ENCODE measurements around the gene NAT16.
A peak's percentile ranks its signal among the peaks of the same experiment; 100 is the strongest.

NAT16 gene

DNA sequence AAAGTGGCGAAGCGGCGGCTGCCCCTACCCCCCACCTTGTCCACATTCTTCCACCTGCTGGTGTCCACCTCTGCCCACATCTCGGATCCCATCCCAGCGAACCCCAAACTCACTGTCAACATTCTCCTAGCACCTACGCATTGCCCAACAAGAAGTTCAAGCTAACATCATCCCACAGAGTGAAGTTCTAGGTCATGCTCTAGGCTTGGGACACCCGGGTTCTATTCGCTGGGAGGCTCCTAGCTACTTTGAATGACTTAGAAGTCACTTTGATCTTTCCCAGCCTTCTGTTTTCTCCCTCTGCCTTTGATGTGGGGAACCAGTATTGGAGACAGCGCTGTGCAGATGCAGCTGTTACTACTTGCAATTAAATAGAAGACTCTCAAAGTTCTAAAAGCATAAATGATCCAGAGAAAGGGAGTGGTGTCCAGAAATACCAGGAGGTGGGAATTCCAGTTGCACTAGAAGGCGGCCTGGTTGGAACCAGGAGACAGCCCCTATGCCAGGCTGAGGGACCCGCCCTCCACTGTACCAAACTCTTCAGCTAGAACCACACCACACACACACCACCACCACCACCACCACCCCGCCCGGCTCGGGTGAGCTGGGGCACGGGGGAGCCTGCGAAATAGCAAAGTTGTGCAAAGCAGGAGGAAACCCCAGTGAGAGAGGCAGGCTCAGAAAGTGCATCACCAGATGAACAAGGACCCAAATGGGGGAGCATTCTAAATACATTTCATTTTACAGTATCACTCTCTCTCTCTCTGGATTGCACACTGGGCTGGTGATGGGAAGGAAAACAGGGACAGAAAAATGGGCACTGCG is 9.3 kb downstream of the NAT16 start:
- no peak for DNase-seq (ENCODE audit: low spot score)

DNA sequence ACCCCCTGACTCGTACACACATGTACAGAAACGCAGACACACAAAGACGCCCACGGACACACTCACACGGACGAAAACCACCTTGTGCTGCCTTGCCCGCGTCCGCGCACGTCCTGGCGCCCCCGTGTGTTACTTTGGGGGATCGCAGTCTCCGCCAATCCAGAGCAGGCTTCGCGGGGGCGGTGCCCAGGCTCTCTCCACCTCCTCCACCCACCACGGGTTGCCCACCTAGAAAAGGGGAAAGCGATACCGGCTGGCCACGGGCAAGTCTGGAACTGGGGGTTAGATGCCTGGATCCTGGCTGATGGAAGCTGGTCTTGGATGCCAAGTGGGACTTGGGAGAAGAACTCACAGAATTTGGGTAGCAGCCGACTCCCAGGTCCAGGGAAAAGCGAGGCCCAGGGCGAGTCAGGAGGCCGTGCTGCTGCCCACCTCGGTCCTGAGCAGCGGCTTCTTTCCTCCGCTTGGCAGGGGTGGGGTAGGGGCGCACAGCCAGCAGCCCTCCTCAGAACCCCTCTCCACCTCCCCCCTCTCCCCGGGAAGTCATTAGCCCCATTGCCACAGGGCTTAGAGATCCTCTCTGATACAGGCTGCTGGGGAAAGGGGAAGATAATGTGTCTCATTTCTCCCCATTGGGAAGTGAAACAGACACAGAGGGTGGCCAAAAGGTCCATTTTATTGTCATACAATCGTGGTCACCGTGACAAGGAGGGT is 10.1 kb downstream of the NAT16 start:
- peak; percentile 75 for DNase-seq (ENCODE audit: low spot score)

DNA sequence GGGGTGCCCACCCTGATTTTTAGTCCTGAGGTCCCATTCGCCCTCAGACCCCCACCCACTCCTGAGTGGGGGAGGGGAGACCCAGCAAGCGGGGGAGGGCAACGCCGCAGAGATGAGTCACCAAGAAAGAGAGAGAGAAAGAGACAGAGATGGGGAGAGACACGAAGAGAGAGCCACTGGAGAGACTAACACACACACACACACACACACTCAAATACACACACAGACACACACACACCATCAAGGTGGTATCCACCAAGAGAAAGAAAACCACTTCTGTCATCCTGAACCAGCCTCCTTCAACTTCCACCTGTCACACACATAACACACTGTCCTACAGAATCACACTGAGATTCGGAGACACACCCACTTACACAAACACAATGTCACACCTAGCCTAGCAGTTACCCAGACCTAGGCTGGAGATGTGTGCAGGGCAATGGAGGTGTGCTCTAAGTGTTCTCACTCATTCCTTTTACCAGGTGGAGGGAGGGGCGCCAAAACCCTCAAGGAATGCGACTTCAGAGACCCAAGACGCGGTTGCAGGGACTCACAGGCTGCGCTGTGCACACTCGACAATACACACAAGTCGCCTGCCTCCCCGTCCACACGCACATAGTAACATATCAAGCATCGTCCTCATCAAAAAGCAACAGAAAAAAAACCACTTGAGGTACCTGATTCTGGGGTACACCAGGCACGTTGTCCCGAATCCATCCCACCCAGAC is 10.8 kb downstream of the NAT16 start:
- no peak for DNase-seq (ENCODE audit: low spot score)

DNA sequence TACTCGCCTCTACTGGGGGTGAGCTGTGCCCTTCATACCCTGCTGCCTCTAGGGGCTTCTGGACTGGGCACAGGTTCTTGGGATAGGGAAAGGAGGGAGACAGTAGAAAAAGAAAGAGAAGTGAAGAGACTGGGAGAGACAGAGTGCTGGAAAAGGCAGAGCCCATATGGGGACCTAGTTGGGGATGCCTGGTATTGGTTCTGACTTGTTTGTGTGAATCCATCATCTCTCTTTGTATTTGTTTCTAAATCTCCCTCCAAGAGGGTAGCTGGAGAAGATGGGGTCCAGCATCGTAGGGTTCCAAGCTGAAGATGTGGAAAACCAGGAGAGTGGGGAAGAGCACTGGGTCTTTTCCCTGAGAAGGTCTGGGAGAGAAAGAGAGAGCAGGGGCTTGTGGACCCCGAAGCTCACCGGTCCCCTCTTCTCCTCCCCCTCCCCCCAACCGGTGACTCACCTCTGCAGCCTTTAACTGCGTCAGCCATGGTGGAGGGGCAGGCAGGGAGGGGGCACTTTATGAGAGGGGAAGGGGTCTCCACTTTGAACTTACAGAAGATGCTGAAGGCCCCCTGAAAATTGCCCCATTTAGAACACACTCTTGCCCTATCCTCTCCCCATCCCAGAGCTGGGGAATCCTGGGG is 11.6 kb downstream of the NAT16 start:
- no peak for DNase-seq (ENCODE audit: low spot score)

- DNase-seq (ENCODE audit: low spot score): no peak
Measured at GRCh38 chr7:101167645-101168411, 12.3 kb downstream of the NAT16 start.

DNA sequence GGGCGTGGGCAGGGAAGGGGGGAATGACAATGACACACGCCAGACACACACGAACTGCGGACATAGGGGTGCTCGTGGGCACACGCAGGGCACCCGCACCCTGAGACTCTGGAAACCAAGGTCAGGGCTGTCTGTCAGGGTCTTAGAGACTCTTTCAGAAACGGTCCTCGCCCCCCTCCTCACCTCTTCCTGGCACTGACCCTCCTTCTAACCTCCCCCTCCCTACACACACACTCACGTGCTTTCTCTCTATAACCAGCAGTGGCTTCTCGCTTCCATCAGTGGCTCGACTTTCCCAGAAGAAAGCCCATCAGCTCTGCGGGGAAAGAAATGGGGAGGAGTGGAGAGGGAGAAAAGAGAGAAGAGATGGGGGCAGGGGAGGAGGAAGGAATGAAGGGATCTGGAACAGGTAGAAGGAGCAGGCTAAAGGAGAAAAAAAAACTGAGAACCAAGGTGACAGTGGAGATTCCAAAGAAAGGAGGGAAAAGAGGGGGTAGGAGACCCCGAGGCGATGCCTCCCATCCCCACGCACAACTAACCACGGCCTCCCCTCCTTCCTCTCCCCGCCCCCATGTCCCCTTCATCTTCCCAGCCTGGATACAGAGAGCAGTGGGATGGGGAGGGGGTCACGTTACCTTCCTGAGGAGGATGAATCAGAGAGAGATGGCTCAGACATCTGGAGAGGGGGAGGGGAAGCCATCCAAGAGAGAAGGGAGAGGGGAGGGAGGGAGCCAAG is 13.0 kb downstream of the NAT16 start:
- DNase-seq (ENCODE audit: low spot score): no peak

DNA sequence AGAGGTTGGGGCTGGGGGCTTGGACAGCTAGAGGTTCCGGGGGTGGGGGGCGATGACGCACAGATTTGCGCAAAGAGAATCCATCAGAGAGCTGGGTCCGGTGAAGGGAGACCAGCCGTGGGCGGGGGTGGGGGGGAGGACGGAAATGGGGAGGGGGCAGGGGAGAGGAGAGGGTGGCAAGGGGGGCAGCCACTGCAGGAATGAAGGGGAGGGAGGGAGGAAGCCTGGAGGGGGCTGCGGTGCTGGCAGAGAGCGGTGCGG is 13.5 kb downstream of the NAT16 start:
- no peak for DNase-seq (ENCODE audit: low spot score)

- DNase-seq (ENCODE audit: low spot score): no peak
Measured at GRCh38 chr7:101165958-101166647, 14.0 kb downstream of the NAT16 start.

- peak; percentile 96 for DNase-seq (ENCODE audit: low spot score)
Measured at GRCh38 chr7:101165075-101165957, 14.8 kb downstream of the NAT16 start, which contains the start of gene VGF. VGF (minus strand) TSS chr7:101165569; CDS start chr7:101164843, 726 bp downstream.

GRCh38 chr7:101164071-101164840 is 15.8 kb downstream of the NAT16 start:
- peak; percentile 71 for DNase-seq (ENCODE audit: low spot score)

DNA sequence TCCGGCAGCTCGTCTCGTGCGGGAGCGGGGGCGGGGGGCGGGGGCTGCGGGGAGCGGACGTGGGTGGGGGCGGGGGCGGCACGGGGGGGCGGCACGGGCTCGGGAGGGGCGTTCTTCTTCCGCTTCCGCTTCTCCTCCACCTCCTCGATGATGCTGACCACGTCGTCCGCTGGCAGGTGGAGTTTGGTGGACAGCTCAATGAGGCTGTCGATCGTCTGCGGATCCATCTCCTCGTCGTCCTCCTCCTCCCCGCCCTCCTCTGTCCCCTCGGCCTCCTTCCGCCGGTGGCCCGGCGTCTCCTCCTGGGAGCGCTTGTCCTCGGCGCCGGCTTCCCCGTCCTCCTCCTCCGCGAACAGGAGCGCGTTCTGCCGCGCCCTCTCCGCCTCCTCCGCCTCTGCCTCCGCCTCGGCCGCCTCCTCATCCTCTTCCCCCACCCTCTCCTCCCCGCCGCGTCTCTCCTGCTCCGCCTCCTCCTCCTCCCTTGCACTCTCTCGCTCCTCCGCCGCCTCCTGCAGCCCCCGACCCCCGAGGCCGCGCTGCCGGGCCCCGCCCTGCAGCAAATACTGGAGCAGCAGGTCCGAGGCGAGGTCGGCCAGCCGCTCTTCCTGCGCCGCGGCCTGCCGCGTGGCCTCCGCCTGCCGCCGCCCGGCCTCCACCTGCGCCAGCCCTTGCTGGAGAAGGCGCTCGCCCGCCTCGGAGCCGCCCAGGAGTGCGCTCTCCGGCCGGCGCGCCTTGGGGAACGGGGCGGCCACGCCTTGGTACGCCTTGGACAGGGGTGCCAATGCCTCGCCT is 16.6 kb downstream of the NAT16 start:
- no peak for DNase-seq (ENCODE audit: low spot score)

DNA sequence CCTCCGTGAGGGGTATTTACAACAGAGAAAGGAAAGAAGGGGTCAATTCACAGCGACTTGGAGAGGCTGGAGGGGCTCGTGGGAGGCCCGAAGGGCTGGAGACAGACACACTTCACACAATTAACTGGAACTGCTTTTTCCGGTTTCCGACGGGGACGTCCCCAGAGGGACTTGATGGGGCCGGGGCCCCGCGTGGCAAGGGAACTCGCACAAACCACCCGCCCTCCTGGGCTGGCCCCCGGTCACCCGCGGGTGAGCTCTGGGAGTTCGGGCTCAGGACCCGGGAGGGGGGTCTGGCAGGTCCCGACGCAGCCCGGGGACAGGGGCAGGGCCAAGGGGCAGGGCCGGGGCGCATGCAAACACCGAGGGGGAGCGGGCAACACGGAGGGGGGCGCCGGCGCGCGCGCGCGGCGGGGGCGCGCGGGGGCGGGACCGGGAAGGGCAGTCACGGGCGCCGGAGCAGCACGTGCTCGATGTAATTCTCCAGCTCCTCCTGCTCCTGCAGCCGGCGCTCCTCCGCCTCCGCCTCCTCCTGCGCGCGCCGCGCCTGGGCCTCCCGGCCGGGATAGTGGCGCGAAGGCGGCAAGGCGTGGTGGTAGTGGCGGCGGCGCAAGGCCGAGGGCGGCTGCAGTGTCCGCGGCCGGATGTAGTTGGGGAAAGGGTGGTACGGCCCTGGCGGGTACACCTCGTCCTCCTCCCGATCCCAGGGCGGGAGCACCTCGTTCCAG is 17.4 kb downstream of the NAT16 start:
- peak; percentile 72 for DNase-seq (ENCODE audit: low spot score)

- no peak for DNase-seq (ENCODE audit: low spot score)
Measured at GRCh38 chr7:101161692-101162471, 18.2 kb downstream of the NAT16 start.

DNA sequence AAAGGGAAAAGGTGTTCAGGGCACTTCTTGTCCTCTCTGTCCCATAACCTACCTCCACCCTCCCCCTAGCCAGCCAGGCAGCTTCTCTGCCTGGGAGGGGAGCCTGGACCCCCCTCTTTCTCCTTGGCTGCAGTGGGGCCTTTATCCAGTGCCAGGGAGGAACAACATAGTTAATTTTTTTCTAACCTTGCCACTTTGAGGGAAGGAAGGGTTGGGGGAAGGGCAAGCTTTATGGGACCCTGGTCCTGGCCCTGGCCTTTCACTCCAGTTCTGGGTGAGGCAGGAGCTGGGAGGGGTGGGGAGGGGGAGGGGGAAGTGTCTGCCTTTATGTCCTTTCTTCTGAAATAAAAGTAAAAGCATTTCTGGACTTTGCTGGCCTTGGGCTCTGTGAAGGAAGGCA is 19.2 kb downstream of the NAT16 start:
- no peak for DNase-seq (ENCODE audit: low spot score)

DNA sequence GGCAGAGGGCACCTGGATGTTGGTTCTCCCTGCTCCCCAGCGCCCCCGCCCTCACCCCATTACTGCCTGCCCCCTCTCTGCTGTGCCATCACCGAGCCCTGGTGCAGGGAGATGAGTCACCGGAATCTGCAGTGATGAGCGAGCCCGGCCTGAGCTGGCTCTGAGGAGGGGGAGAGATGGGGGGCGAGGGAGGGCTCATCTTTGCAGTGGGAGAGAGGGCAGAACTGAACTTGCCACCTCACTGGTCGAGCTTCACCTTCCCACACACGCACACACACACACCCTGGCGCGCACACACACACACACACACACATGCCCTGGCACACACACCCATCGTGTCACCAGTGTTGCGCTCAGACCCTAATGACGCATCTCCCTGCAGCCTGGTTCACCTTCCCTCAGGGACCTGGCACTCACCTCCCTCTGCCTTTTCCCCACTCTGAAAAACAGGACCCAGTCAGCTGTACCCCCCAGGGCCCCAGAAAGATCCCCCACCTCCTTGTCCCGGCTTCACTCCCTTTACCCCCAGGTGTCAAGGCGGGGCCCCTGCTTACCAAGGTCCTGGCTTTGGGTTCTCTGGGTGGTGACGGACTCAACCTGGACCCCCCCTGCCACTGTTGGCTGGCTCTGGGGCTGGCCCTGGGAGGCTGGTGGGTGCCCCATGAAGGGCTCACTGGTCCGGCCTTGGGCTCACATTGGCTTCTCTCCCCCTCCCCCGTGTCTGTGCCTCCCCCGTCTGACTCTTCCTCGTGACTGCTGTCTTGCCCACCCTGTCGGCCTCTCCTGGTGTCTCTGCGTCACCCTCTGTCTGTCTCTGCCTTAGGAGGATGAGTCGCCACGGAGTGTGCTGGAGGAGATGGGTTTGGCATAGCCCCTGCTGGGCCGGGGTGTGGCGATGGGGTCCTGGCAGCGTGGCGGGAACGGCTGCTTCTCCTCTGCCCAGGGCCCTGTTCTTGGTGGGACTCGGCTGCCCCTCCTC is 20.1 kb downstream of the NAT16 start:
- no peak for DNase-seq (ENCODE audit: low spot score)

All from hepatic stellate cell (primary cell).